Neuronal stem cell (in vitro differentiated cells): ENCODE data around the gene POFUT2.
A peak's percentile ranks its signal among the peaks of the same experiment; 100 is the strongest.

Source experiments
- DNase-seq: peaks from one replicate; pipeline ENCODE4 v3.0.0-alpha.2; 2013; ENCODE audit warnings: low spot score
- H2AFZ ChIP-seq: one replicate; pipeline ENCODE4 v1.6.1; 2013; ENCODE audit warnings: mild to moderate bottlenecking, low read length, inconsistent platforms
- H2AK5ac ChIP-seq: 2 replicates; pipeline ENCODE4 v1.6.1; 2013; ENCODE audit warnings: low read depth, mild to moderate bottlenecking, inconsistent platforms, low read length, moderate library complexity, mixed read lengths
- H2BK120ac ChIP-seq: 2 replicates; pipeline ENCODE4 v1.6.1; 2013; ENCODE audit warnings: low read depth, mild to moderate bottlenecking, inconsistent platforms, low read length, moderate library complexity, mixed read lengths
- H2BK12ac ChIP-seq: one replicate; pipeline ENCODE4 v1.6.1; 2013; ENCODE audit warnings: low read length, inconsistent platforms
- H2BK15ac ChIP-seq: 2 replicates; pipeline ENCODE4 v1.6.1; 2013; ENCODE audit warnings: mild to moderate bottlenecking, low read length, inconsistent platforms, mixed read lengths
- H2BK5ac ChIP-seq: one replicate; pipeline ENCODE4 v1.6.1; 2013; ENCODE audit warnings: inconsistent platforms, mild to moderate bottlenecking, low read length, moderate library complexity
- H3K14ac ChIP-seq: one replicate; pipeline ENCODE4 v1.6.1; 2013; ENCODE audit warnings: low read length, inconsistent platforms
- H3K18ac ChIP-seq: 2 replicates; pipeline ENCODE4 v1.6.1; 2013; ENCODE audit warnings: low read length, inconsistent platforms
- H3K23ac ChIP-seq: 2 replicates; pipeline ENCODE4 v1.6.1; 2013; ENCODE audit warnings: low read depth, mild to moderate bottlenecking, mixed read lengths, low read length, inconsistent platforms; ENCODE audit not compliant: poor library complexity
- H3K27ac ChIP-seq: replicated peaks from 3 replicates; pipeline ENCODE4 v1.5.1; 2013; ENCODE audit warnings: low read length, inconsistent platforms
- H3K27me3 ChIP-seq, 3 experiments: 2 replicates each; pipeline ENCODE4 v1.6.1; 2013; ENCODE audit warnings: low read length in 3 of 3, mild to moderate bottlenecking in 2 of 3, inconsistent platforms in 1 of 3, low read depth in 1 of 3, mixed read lengths in 1 of 3, moderate library complexity in 1 of 3; ENCODE audit not compliant: control insufficient read depth in 3 of 3, insufficient read depth in 3 of 3
- H3K36me3 ChIP-seq, 2 donors: replicated peaks in 1 of 2; 2 replicates each; pipeline ENCODE4 v1.6.1; 2013; ENCODE audit warnings: low read length in 2 of 2; ENCODE audit not compliant: control insufficient read depth in 2 of 2, insufficient read depth in 2 of 2
- H3K4ac ChIP-seq: 2 replicates; pipeline ENCODE4 v1.6.1; 2013; ENCODE audit warnings: inconsistent platforms, mild to moderate bottlenecking, low read length, moderate library complexity
- H3K4me1 ChIP-seq, 2 donors: 1 replicate in 1 of 2; 2 replicates in 1 of 2; pipeline ENCODE4 v1.6.1; 2013; ENCODE audit warnings: low read length in 2 of 2, low read depth in 1 of 2; ENCODE audit not compliant: control insufficient read depth in 2 of 2, insufficient read depth in 1 of 2
- H3K4me2 ChIP-seq: one replicate; pipeline ENCODE4 v1.6.1; 2013; ENCODE audit warnings: mild to moderate bottlenecking, low read length, inconsistent platforms; ENCODE audit not compliant: insufficient read depth, poor library complexity, severe bottlenecking
- H3K4me3 ChIP-seq, 2 donors: 2 replicates each; pipeline ENCODE4 v1.5.1; 2013; ENCODE audit warnings: low read length in 2 of 2, mild to moderate bottlenecking in 2 of 2, inconsistent platforms in 1 of 2, moderate library complexity in 1 of 2
- H3K79me1 ChIP-seq: one replicate; pipeline ENCODE4 v1.6.1; 2013; ENCODE audit warnings: low read depth, mild to moderate bottlenecking, inconsistent platforms, low read length, moderate library complexity
- H3K9ac ChIP-seq: one replicate; pipeline ENCODE4 v1.6.1; 2013; ENCODE audit warnings: mild to moderate bottlenecking, low read depth, low read length, inconsistent platforms; ENCODE audit not compliant: poor library complexity
- H3K9me3 ChIP-seq, 2 donors: replicated peaks in 1 of 2; 2 replicates each; pipeline versions ENCODE3 to v1.6.1; 2013; ENCODE audit warnings: low read length in 2 of 2, mild to moderate bottlenecking in 2 of 2, inconsistent platforms in 1 of 2, low read depth in 1 of 2, mixed read lengths in 1 of 2, moderate library complexity in 1 of 2; ENCODE audit not compliant: control insufficient read depth in 2 of 2, insufficient read depth in 1 of 2
- H4K8ac ChIP-seq: one replicate; pipeline ENCODE4 v1.6.1; 2013; ENCODE audit warnings: low read depth, mild to moderate bottlenecking, inconsistent platforms, low read length, moderate library complexity
- H4K91ac ChIP-seq: one replicate; pipeline ENCODE4 v1.6.1; 2013; ENCODE audit warnings: low read length, low read depth, mild to moderate bottlenecking, inconsistent platforms; ENCODE audit not compliant: poor library complexity
- WGBS, 2 donors: extraction: QIAGEN DNeasy Blood & Tissue Kit; methylation state at CpG; one replicate each; pipeline ENCODE4 v1.1.7; 2013; ENCODE audit warnings: missing lambda C conversion rate in 2 of 2, mixed read lengths in 1 of 2; ENCODE audit not compliant: insufficient read length in 2 of 2, insufficient replicate concordance in 1 of 2; ENCODE audit errors: extremely low coverage in 2 of 2; 5-methylcytosine and 5-hydroxymethylcytosine counted together

Gene POFUT2

DNA sequence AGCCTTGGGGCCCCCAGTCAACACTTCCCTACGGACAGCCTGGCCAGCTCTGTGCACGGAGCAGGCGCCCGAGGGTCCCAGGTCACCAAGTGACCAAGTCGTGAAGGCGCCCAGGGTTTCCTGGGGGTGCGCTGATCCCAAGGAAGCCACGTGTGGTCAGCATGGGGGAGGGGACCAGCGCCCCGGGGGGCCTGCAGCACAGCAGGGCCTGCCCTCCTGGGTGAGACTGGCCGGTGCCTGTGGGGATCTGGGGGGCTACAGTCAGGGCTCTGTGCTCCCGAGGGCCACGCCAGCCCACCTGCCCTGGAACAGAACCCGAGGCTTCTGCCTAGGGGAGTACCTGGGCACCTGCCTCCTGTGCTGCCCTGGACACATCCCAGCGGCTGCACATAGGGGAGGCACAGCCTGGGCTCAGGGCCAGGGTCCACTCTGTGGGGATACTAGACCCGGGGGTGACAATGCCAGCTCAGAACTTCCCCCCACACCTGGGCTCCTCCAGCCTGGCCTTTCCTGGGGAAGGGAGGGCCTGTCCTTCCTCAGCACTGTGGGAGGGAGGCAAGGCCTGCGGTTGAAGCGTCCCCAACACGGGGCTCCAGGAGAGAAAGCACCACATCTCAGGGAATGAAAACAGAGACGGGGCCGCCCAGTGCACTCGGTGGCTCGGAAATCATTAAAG, 6.2 kb upstream of the POFUT2 start:
- Histone ChIP-seq H3K14ac (no peak overlapping the region), H3K23ac (peak overlapping the region; percentile 92), H3K4me3 (no peak overlapping the region), H3K4ac (no peak overlapping the region), H4K91ac (no peak overlapping the region), H3K79me1 (peaks cover 5% of the 10 kb centered on the region), H4K8ac (no peak overlapping the region), H2BK5ac (no peak overlapping the region), H3K27me3 (no peaks in the 10 kb centered on the region), H2BK12ac (no peak overlapping the region), H3K4me1 (peaks cover 10 to 23% of the 10 kb centered on the region in 2 donors), H3K9ac (peak overlapping the region; percentile 30), H2AK5ac (peak overlapping the region; percentile 85), H2BK120ac (peak overlapping the region; percentile 24), H2BK15ac (no peak overlapping the region), H3K4me2 (no peak overlapping the region), H2AFZ (no peak overlapping the region), H3K9me3 (peaks cover 0 to 5% of the 10 kb centered on the region in 2 donors), H3K18ac (peak overlapping the region; percentile 49), H3K27ac (no peak overlapping the region), H3K36me3 (peaks cover 2 to 7% of the 10 kb centered on the region in 2 donors)
- WGBS, 2 donors: no CpG with 5 or more reads among the region's 23 CpGs
- no peak for DNase-seq

DNA sequence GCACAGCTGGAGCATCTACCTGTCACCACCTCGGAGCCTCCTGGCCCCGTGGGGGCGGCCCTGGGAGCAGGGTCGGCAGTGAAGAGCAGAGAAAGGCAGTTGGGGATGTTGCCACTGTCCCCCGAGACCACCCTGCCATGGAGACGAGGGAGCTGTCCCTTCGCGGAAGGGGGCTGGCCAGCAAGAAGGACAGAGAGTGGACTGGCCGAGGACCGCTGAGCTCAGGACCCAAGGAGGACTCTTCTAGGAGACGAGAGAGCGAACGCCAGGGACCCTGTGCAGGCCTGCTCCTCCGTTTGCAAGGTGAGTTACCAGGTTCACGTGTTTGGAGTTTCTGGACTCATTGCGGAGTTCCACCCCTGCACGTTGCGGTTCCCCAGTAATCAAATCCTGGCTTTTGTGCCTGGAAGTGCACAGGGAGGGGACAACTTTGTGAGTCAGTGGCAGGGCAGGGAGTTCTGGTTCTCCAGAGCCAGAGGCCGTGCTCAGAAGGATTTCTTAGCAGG, 5.6 kb upstream of the POFUT2 start:
- Histone ChIP-seq H3K27me3 (no peaks in the 10 kb centered on the region), H3K36me3 (peaks cover 2 to 7% of the 10 kb centered on the region in 2 donors), H2BK120ac (peak overlapping the region; percentile 24), H3K4me1 (peaks cover 11 to 23% of the 10 kb centered on the region in 2 donors), H3K4me2 (no peak overlapping the region), H2AFZ (no peak overlapping the region), H2BK15ac (peak overlapping the region; percentile 90), H3K79me1 (peaks cover 5% of the 10 kb centered on the region), H2BK12ac (no peak overlapping the region), H2BK5ac (no peak overlapping the region), H3K18ac (peak overlapping the region; percentile 91), H3K14ac (peak overlapping the region; percentile 41), H3K27ac (no peak overlapping the region), H4K8ac (no peak overlapping the region), H3K23ac (peak overlapping the region; percentile 92), H4K91ac (peak overlapping the region; percentile 19), H3K4me3 (no peak overlapping the region), H3K9ac (no peak overlapping the region), H3K4ac (no peak overlapping the region), H3K9me3 (peaks cover 0 to 5% of the 10 kb centered on the region in 2 donors), H2AK5ac (peak overlapping the region; percentile 90)
- WGBS, 2 donors: no CpG with 5 or more reads among the region's 19 CpGs
- DNase-seq: no peak

- no peak overlapping the region for H2BK5ac ChIP-seq
- peak overlapping the region; percentile 90 for H2BK15ac ChIP-seq
- peak overlapping the region; percentile 41 for H3K14ac ChIP-seq
- peak overlapping the region; percentile 94 for H2AK5ac ChIP-seq
- H3K79me1 ChIP-seq: peaks cover 5% of the 10 kb centered on the region
- H3K4ac ChIP-seq: peak overlapping the region; percentile 91
- H3K4me3 ChIP-seq: no peak overlapping the region
- H2BK12ac ChIP-seq: no peak overlapping the region
- no peak overlapping the region for H3K4me2 ChIP-seq
- peaks cover 11 to 23% of the 10 kb centered on the region in 2 donors for H3K4me1 ChIP-seq
- H4K91ac ChIP-seq: peak overlapping the region; percentile 19
- peak overlapping the region; percentile 85 for H3K9ac ChIP-seq
- H3K27ac ChIP-seq: no peak overlapping the region
- H3K27me3 ChIP-seq: no peaks in the 10 kb centered on the region
- peak; percentile 77 for DNase-seq
- H3K23ac ChIP-seq: peak overlapping the region; percentile 92
- H2AFZ ChIP-seq: peak overlapping the region; percentile 73
- peaks cover 2 to 7% of the 10 kb centered on the region in 2 donors for H3K36me3 ChIP-seq
- peak overlapping the region; percentile 91 for H3K18ac ChIP-seq
- H4K8ac ChIP-seq: peak overlapping the region; percentile 9
- H2BK120ac ChIP-seq: peak overlapping the region; percentile 24
- no CpG with 5 or more reads among the region's 24 CpGs for WGBS, 2 donors
- peaks cover 0 to 3% of the 10 kb centered on the region in 2 donors for H3K9me3 ChIP-seq
Observed at GRCh38 chr21:45292399-45293219, 4.9 kb upstream of the POFUT2 start.
